HepG2 (cell line): ENCODE data around the gene WDR45B. TPM values are rescaled to one million over a fixed set of nuclear protein-coding genes. Genes with fewer than 3 reads are reported as not detected.

Experiments
- ATAC-seq: fragments of 200-7000 bp; cut with Tn5 transposase; 3 replicates; pipeline ENCODE4 v1.9.1; 2020; ENCODE audit warnings: mild to moderate bottlenecking, moderate library complexity
- BruUV-seq: library from RNA; stranded (reverse); fragments of 400-500 nt; replicated peaks from 2 replicates; lab custom pipeline; 2021; lab: Mats Ljungman, UMichigan
- CTCF ChIA-PET: fragments of 300-600 bp; formaldehyde crosslinking; extraction: SDS; loops from one replicate; lab custom pipeline; 2021; ENCODE audit warnings: low total read pairs, inconsistent platforms, low intra/inter-chr PET ratio; lab: Yijun Ruan, JAX
- POLR2A ChIA-PET: fragments of 350-600 bp; sonication (Branson Sonifier 250); formaldehyde crosslinking; loops from one replicate; lab custom pipeline; 2020; ENCODE audit warnings: antibody characterized with exemption, inconsistent platforms; lab: Yijun Ruan, JAX
- DNase-seq: peaks from one replicate; pipeline ENCODE4 v3.0.0-alpha.2; 2015; ENCODE audit warnings: low spot score
- FAIRE-seq: peaks from 3 replicates; lab custom pipeline; 2011; peaks lifted over from hg19 to GRCh38; lab: Jason Lieb, UNC
- H2AFZ ChIP-seq: one replicate; pipeline ENCODE4 v1.6.1; 2011; ENCODE audit warnings: low read length, inconsistent platforms
- H3K27ac ChIP-seq: fragments of 300-600 bp; 3 replicates; pipeline ENCODE4 v1.8.0; 2011; ENCODE audit warnings: mixed run types, mild to moderate bottlenecking, mixed read lengths, low read length, inconsistent platforms; ENCODE audit not compliant: insufficient read depth; ENCODE audit errors: extremely low read length
- H3K27me3 ChIP-seq, 2 experiments: fragments of 200-600 bp in 1 of 2; 2 replicates in 1 of 2; 3 replicates in 1 of 2; pipeline versions ENCODE4 v1.6.0 to v1.8.0; 2011; ENCODE audit warnings: low read length in 2 of 2, mild to moderate bottlenecking in 2 of 2, moderate library complexity in 2 of 2, inconsistent platforms in 1 of 2; ENCODE audit not compliant: insufficient read depth in 2 of 2, control insufficient read depth in 1 of 2
- H3K36me3 ChIP-seq, 2 experiments: fragments of 200-600 bp in 1 of 2; replicated peaks in 1 of 2; 2 replicates in 1 of 2; 3 replicates in 1 of 2; pipeline versions ENCODE4 v1.5.1 to v1.8.0; 2011; ENCODE audit warnings: low read length in 2 of 2, inconsistent platforms in 1 of 2; ENCODE audit not compliant: insufficient read depth in 2 of 2, control insufficient read depth in 1 of 2
- H3K4me1 ChIP-seq: 2 replicates; pipeline ENCODE4 v1.5.1; 2012; ENCODE audit warnings: low read length, inconsistent platforms; ENCODE audit not compliant: insufficient read depth
- H3K4me2 ChIP-seq: 2 replicates; pipeline ENCODE4 v1.6.0; 2011; ENCODE audit warnings: low read depth, low read length, inconsistent platforms
- H3K4me3 ChIP-seq, 3 experiments: fragments of 200-600 bp in 1 of 3; sonication (generic), shearing (Covaris generic) in 1 of 3; replicated peaks in 1 of 3; 2 replicates each; pipeline ENCODE4 v1.5.1; 2011 to 2016; ENCODE audit warnings: low read length in 3 of 3, inconsistent platforms in 2 of 3, low read depth in 2 of 3, mild to moderate bottlenecking in 2 of 3, control low read depth in 1 of 3, mixed read lengths in 1 of 3; ENCODE audit not compliant: insufficient read depth in 1 of 3
- H3K79me2 ChIP-seq: one replicate; pipeline ENCODE4 v1.6.1; 2011; ENCODE audit warnings: low read length, inconsistent platforms; ENCODE audit not compliant: insufficient read depth
- H3K9ac ChIP-seq: 2 replicates; pipeline ENCODE4 v1.6.0; 2011; ENCODE audit warnings: mild to moderate bottlenecking, low read depth, low read length, inconsistent platforms; ENCODE audit not compliant: insufficient read depth
- H3K9me3 ChIP-seq: 2 replicates; pipeline ENCODE4 v1.5.1; 2012; ENCODE audit warnings: mild to moderate bottlenecking, low read length
- H4K20me1 ChIP-seq: 2 replicates; pipeline ENCODE4 v1.6.0; 2011; ENCODE audit warnings: inconsistent platforms, mild to moderate bottlenecking, low read length, moderate library complexity; ENCODE audit not compliant: insufficient read depth
- AGO2 ChIP-seq: fragments of 200-400 bp; formaldehyde crosslinking; optimal IDR thresholded peaks from 2 replicates; pipeline ENCODE3; 2017; ENCODE audit warnings: mild to moderate bottlenecking, low read depth, low read length, moderate library complexity
- GTF2F1 ChIP-seq: fragments of 150-350 bp; IDR thresholded peaks from 2 replicates; pipeline ENCODE4 v1.6.1; 2014; ENCODE audit warnings: low read length
- HNF4A ChIP-seq: sonication (generic); formaldehyde crosslinking; IDR thresholded peaks from 2 replicates; pipeline ENCODE4 v1.4.0; 2020; ENCODE audit warnings: missing genetic modification reagents
- PCBP2 ChIP-seq: fragments of 200-400 bp; formaldehyde crosslinking; optimal IDR thresholded peaks from 2 replicates; pipeline ENCODE3; 2018; ENCODE audit warnings: low read length, low read depth; ENCODE audit not compliant: poor library complexity, severe bottlenecking
- WGBS: methylation state at CpG from one replicate; pipeline ENCODE4 v1.1.6; 2017; ENCODE audit warnings: low lambda C conversion rate; 5-methylcytosine and 5-hydroxymethylcytosine counted together
- in situ Hi-C: cut with HindIII; loops from 2 replicates; pipeline ENCODE4 v1.10.0; 2017; ENCODE audit warnings: low pct_unique_long_range_greater_than_20kb; ENCODE audit not compliant: extremely low pct_ligation_motif_present
- intact Hi-C: fragments of 100-400 bp; cut with micrococcal nuclease; formaldehyde crosslinking; loops from one replicate; pipeline ENCODE4 v1.10.0; 2022; ENCODE audit not compliant: unreplicated experiment
- polyA plus RNA-seq, 8 experiments: library from polyadenylated mRNA; depleted of rRNA in 3 of 8; stranded (reverse) in 7 of 8; unstranded in 1 of 8; fragments of >200 nt; fragmentation: Illumina TruSeq in 4 of 8; extraction: Trizol in 4 of 8; gene quantifications; 2 replicates each; pipeline versions ENCODE4 v1.2.1 to v1.2.3, GENCODE V29; 2011 to 2016; ENCODE audit warnings: low read depth in 4 of 8, missing spikeins in 1 of 8, mixed read lengths in 1 of 8; ENCODE audit not compliant: insufficient read depth in 1 of 8
- total RNA-seq, 5 experiments: library from RNA; depleted of rRNA; stranded (reverse); fragments of >200 nt; fragmentation: Illumina TruSeq; extraction: Trizol; gene quantifications; 2 replicates each; pipeline ENCODE4 v1.2.3, GENCODE V29; 2016; ENCODE audit warnings: low read depth in 1 of 5
- TF ChIP-seq, protein P1 (sequence below), 2 experiments: sonication (generic) in 1 of 2; formaldehyde crosslinking in 1 of 2; IDR thresholded peaks; 2 replicates each; pipeline versions ENCODE4 v1.4.0 to v1.6.1; 2018 to 2020; ENCODE audit warnings: missing genetic modification reagents in 2 of 2, borderline replicate concordance in 1 of 2, low read depth in 1 of 2, mild to moderate bottlenecking in 1 of 2, missing biosample characterization in 1 of 2
- TF ChIP-seq, protein P2 (sequence below): IDR thresholded peaks from 2 replicates; pipeline ENCODE4 v1.6.1; 2016; ENCODE audit warnings: missing compliant biosample characterization, missing genetic modification reagents, borderline replicate concordance

Gene WDR45B
- total and polyA plus RNA-seq, 2 of the 13 experiments (the other 11 are each of a cell fraction or from before 2014, with no cell fraction given): 86.2 to 155 TPM

DNA sequence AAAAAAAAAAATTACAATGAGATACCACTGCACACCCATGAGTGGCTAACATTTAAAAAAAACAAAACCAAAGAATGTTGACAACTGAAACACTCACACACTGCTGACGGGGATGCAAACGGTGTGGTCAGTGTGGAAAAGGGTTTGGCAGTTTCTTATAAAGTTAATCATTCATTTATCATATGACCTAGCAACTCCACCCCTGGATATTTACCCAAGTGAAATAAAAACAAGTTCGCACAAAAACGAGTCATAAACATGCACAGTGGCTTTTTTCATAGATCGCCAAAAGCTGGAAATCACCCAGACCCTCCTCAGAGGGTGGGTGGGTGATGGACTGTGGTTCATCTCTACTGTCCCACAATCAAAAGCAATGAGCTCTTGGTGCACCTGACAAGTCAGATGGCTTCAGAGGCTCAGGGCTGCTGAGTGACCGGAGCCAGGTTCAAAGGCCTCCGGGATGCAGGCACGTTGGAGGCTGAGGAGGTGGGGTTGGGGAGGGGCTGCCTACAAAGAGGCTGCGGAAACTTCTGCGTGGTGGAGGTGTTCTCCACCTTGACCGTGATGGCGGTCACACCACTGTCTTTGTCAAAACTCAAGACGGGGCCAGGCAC, 36.1 kb upstream of the WDR45B start:
- POLR2A ChIA-PET: no interaction called here
- DNase-seq: no peak
- FAIRE-seq: no peak

More for the DNA sequence above, 36.1 kb upstream of the WDR45B start:
- no peaks in the 10 kb centered on the region for H3K36me3 ChIP-seq
- H2AFZ ChIP-seq: no peak overlapping the region
- no peak overlapping the region for H3K4me3 ChIP-seq
- TF ChIP-seq, protein P1, sequence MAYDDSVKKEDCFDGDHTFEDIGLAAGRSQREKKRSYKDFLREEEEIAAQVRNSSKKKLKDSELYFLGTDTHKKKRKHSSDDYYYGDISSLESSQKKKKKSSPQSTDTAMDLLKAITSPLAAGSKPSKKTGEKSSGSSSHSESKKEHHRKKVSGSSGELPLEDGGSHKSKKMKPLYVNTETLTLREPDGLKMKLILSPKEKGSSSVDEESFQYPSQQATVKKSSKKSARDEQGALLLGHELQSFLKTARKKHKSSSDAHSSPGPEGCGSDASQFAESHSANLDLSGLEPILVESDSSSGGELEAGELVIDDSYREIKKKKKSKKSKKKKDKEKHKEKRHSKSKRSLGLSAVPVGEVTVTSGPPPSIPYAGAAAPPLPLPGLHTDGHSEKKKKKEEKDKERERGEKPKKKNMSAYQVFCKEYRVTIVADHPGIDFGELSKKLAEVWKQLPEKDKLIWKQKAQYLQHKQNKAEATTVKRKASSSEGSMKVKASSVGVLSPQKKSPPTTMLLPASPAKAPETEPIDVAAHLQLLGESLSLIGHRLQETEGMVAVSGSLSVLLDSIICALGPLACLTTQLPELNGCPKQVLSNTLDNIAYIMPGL (CRISPR knock-in tag; IDR thresholded peaks at IDR 0.05; ENCODE audit: borderline replicate concordance in 1 of 2, low read depth in 1 of 2): no peak
- TF ChIP-seq GTF2F1 (no peak), PCBP2 (no peak), HNF4A (peak; percentile 25; the same call in 1 of the 2 replicates), AGO2 (no peak)
- TF ChIP-seq, protein P2, sequence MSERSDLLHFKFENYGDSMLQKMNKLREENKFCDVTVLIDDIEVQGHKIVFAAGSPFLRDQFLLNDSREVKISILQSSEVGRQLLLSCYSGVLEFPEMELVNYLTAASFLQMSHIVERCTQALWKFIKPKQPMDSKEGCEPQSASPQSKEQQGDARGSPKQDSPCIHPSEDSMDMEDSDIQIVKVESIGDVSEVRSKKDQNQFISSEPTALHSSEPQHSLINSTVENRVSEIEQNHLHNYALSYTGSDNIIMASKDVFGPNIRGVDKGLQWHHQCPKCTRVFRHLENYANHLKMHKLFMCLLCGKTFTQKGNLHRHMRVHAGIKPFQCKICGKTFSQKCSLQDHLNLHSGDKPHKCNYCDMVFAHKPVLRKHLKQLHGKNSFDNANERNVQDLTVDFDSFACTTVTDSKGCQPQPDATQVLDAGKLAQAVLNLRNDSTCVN (CRISPR knock-in tag): no peak
- peak overlapping the region; percentile 18; the same call in 1 of the 2 replicates for H3K4me2 ChIP-seq
- BruUV-seq: no TSS peak
- no peaks in the 10 kb centered on the region for H4K20me1 ChIP-seq
- no peak overlapping the region for H3K27ac ChIP-seq
- ATAC-seq: no peak
- H3K27me3 ChIP-seq: no peaks in the 10 kb centered on the region
- H3K79me2 ChIP-seq: no peaks in the 10 kb centered on the region
- intact Hi-C loops: loop anchor here (1.0 kb wide), 1 partner anchor 12 kb away; no protein-coding TSS in a partner anchor
- peaks cover 8% of the 10 kb centered on the region for H3K9me3 ChIP-seq
- in situ Hi-C loops: no loop called here
- H3K9ac ChIP-seq: no peak overlapping the region
- WGBS: 48% methylated on average over 13 of the region's 13 CpGs
- CTCF ChIA-PET: no interaction called here
- H3K4me1 ChIP-seq: peaks cover 41% of the 10 kb centered on the region
